ENCODE measurements around the gene CAPN8. TPM values are rescaled to one million over a fixed set of nuclear protein-coding genes. Genes with fewer than 3 reads are reported as not detected.

The CAPN8 gene
- total RNA-seq, 6 experiments from 2014 or later, result 0.35 to 1.1 TPM; not detected in 4

GRCh38 chr1:223710179-223711133 lies 45.0 kb upstream of the CAPN8 start:
- intact Hi-C loops (cut with DNase I), result loop anchor here (5.0 kb wide), 1 partner anchor 37 kb away; no protein-coding TSS in a partner anchor
- H3K36me3 ChIP-seq, result no peaks in the 10 kb centered on the region
- H3K4me1 ChIP-seq, result peaks cover 0 to 6% (median 3%) of the 10 kb centered on the region in 4 donors
- H3K27ac ChIP-seq, result no peak overlapping the region
- H3K27me3 ChIP-seq, result no peaks in the 10 kb centered on the region
- WGBS (ENCODE audit: insufficient coverage, low coverage, low lambda C conversion rate, missing lambda C conversion rate), result 74% methylated on average over 12 of the region's 12 CpGs
- DNase-seq (no peak), ATAC-seq (no peak)
- no peak overlapping the region for H3K4me3 ChIP-seq
- no peaks in the 10 kb centered on the region for H3K9me3 ChIP-seq
- TF ChIP-seq POLR2A (IDR thresholded peaks at IDR 0.05) (no peak), CTCF (IDR thresholded peaks at IDR 0.05) (no peak)

DNA sequence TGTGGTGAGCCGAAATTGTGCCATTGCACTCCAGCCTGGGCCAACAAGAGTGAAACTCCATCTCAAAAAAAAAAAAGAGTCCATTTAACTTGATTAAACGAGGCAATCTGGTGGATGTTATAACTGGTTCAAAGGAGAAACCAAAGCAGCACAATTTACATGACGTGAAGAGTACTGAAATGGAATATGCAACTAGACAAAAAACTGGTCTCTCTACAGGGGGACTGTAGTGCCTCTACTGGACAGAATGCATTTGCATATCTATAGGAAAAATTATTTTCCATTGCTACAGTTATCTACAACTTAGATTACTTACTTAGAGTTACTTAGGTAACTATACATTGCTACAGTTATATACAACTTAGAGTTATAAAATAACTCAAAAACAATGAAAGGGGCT lies 44.1 kb upstream of the CAPN8 start:
- Histone ChIP-seq H3K4me3 (no peak overlapping the region), H3K36me3 (no peaks in the 10 kb centered on the region), H3K27ac (no peak overlapping the region), H3K27me3 (no peaks in the 10 kb centered on the region), H3K4me1 (peaks cover 0 to 6% (median 3%) of the 10 kb centered on the region in 4 donors), H3K9me3 (no peaks in the 10 kb centered on the region)
- 28% methylated on average over 2 of the region's 3 CpGs for WGBS (ENCODE audit: insufficient coverage, low coverage, low lambda C conversion rate, missing lambda C conversion rate)
- TF ChIP-seq CTCF (IDR thresholded peaks at IDR 0.05), result peak in 2 of 4 donors; percentile 12 to 16
- no peak for TF ChIP-seq POLR2A (IDR thresholded peaks at IDR 0.05)
- intact Hi-C loops (cut with DNase I), result no loop called here
- no peak for ATAC-seq
- DNase-seq, result no peak

DNA sequence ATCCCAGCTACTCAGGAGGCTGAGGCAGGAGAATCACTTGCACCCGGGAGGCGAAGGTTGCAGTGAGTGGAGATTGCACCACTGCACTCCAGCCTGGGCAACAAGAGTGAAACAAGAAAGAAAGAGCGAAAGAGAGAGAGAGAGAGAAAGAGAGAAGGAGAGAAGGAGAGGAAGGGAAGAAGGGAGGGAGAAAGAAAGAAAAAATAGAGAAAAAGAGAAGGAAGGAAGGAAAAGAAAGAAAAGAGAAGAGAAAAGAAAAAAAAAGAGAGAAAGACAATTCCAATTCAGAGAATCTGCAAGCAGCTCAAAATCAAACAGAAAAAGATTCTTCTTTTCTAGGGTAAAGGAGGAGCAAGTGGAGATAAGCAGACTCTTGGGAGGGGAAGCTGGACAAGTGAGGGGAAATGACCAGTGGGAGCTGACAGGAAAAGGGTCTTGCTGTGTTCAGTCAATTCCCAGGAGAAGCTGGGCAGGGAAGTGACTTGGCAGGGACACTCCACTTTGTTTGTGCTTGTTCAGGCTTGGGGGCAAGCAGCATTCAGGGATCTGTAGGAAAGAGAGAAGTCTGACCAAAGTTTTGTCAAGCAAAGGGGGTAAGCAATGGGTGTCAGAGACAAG lies 43.3 kb upstream of the CAPN8 start:
- Histone ChIP-seq H3K27me3 (no peaks in the 10 kb centered on the region), H3K4me3 (no peak overlapping the region), H3K27ac (no peak overlapping the region), H3K4me1 (peaks cover 0 to 6% (median 3%) of the 10 kb centered on the region in 4 donors), H3K36me3 (no peaks in the 10 kb centered on the region), H3K9me3 (no peaks in the 10 kb centered on the region)
- ATAC-seq (no peak), DNase-seq (no peak)
- TF ChIP-seq POLR2A (IDR thresholded peaks at IDR 0.05), result no peak
- TF ChIP-seq CTCF (IDR thresholded peaks at IDR 0.05), result no peak
- 81% methylated on average over 3 of the region's 3 CpGs for WGBS (ENCODE audit: insufficient coverage, low coverage, low lambda C conversion rate, missing lambda C conversion rate)
- intact Hi-C loops (cut with DNase I), result no loop called here

DNA sequence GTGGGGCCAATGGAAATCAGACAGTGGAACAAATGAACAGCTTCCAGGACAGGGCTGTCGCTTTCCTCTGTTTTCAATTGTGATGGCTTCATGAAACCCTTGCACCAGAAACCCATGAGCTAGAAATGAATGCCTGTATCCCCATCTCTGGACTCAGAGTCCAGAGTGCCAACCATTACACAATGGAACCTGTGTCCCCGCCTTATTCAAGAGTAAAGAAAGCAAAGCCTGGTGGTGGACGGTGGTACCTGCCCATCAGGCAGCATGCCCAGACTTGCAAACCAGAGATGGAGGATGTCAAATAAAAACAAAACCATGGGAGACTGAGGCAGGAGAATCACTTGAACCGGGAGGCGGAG lies 42.5 kb upstream of the CAPN8 start:
- Histone ChIP-seq H3K36me3 (no peaks in the 10 kb centered on the region), H3K27ac (no peak overlapping the region), H3K9me3 (no peaks in the 10 kb centered on the region), H3K4me1 (peaks cover 0 to 6% (median 0%) of the 10 kb centered on the region in 4 donors), H3K4me3 (no peak overlapping the region), H3K27me3 (no peaks in the 10 kb centered on the region)
- ATAC-seq (peak in 3 of 4 donors; percentile 11 to 57 (median 53)), DNase-seq (peak; percentile 48 to 70 (median 64))
- intact Hi-C loops (cut with DNase I), result no loop called here
- TF ChIP-seq POLR2A (IDR thresholded peaks at IDR 0.05) (no peak), CTCF (IDR thresholded peaks at IDR 0.05) (peak in 2 of 4 donors; percentile 31 to 49)
- WGBS (ENCODE audit: insufficient coverage, low coverage, low lambda C conversion rate, missing lambda C conversion rate), result 52% methylated on average over 4 of the region's 5 CpGs

Measured in right lobe of liver (tissue), 6 donors.